RCC 7860 (cell line): ENCODE results near the gene RASSF8.

ENCODE experiments used
- DNase-seq: peaks from one replicate; pipeline ENCODE4 v3.0.0-alpha.2; 2015; ENCODE audit warnings: low spot score
- FAIRE-seq: peaks from 2 replicates; lab custom pipeline; 2012; peaks lifted over from hg19 to GRCh38; lab: Jason Lieb, UNC

RASSF8 gene

DNA sequence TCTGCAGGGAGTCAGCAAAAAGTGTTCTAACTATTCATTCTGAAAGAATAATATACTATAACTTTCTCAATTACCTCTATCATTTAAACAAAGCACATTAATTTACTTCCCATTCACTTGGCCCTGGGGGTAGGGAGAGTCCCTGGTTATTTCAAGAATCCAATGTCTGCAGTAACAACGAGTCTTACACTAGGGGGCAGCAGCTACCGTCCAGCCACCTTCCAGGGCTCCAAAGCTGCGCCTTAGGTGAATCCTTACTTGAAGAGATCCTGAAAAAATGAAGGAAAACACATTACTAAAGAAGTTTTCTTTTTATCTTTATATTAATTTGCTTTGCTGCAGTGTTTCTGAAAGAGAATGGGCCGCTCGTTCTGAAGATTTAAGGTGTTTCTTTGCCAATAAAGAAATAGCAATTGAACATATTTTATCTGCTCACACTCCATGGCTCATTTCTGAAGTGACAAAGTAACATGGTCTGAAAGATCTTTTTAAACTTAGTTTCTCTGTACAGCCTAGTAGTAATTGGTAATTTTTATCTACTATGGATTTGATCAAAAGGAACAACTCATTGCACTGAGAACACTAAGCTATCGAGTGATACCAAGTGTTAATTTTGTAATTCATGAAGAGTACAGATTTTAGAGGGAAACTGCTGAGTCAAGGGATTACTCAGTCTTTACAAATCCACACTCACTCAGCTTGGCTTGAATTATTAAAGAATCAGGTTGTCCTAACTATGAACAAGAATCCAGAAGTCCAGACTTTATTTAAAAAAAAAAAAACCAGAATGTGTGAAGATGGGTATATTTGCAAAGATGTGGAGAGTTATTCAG, 138.8 kb downstream of the RASSF8 start:
- peak; percentile 87 for FAIRE-seq
- peak; percentile 66 for DNase-seq

- FAIRE-seq = no peak
- no peak for DNase-seq
These were observed 142.3 kb downstream of the RASSF8 start for GRCh38 chr12:26100666-26101349.

GRCh38 chr12:26101350-26101734, 142.9 kb downstream of the RASSF8 start:
- FAIRE-seq (no peak), DNase-seq (no peak)

GRCh38 chr12:26101763-26102162, 143.3 kb downstream of the RASSF8 start:
- FAIRE-seq (no peak), DNase-seq (no peak)

DNA sequence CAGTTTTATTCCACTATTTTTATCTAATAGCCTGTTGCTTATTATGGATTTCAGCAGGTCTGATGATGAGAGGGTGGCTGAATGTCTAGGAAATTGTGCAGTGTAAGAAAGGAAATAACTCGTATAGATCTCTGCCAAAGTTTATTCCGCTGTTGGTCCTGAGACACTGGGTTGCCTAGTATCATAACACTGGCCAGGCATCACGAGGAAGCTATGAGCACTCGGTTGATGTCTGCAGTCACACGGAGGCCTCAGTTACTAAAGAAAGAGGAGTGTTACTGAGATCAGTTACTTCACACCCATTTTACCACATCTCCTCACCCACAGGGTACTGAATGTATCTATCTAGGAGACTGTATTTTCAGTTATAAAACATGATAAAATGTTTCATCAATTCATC, 144.5 kb downstream of the RASSF8 start:
- no peak for DNase-seq
- FAIRE-seq = no peak

GRCh38 chr12:26106347-26106746, 147.9 kb downstream of the RASSF8 start:
- no peak for FAIRE-seq

DNA sequence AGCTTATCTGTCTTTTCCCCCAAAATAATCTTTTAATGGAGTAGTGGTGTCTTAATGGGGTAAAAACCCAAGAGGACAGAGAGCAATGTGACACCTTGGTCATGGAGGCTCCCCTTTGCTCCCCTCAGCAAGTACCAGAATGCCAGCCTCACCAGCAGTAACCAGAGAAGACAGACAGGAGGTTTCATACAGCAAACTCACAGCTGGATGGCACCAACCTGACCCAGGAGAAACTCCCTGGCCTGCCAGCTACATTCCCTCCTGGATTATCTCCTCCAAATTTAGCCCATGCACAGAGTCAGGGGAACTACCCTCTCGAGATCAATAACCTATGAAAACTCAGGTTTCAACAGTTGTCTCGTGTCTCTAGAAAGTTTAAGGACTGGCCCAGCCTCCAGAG, 150.4 kb downstream of the RASSF8 start:
- FAIRE-seq (no peak), DNase-seq (no peak)

More at GRCh38 chr12:26106347-26106746, 147.9 kb downstream of the RASSF8 start:
- DNase-seq = no peak

DNA sequence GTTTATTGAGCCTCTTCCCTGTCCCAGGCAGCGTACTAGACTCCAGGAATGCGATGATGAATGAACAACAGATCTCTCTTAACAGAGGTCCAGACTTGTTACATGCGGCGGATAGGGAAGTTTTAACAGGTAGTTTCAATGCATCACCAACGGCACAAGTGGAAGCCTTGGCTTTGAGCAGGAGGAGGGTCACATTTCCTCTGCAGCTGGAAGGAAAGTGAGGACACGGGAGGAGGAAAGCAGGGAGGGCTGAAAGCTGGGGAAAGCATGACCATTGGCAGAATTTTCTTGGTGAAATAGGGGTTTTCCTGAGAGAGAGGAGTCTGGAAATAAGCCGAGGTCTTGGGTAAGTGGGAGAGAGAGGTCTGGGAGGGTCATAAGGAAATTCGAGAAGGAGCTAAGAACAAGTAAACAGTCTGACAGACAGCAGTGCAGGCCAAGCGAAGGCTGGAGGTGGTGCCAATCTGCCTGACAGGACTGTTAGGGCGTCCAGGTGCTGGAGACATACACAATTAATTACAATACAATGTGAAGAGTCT, 150.9 kb downstream of the RASSF8 start:
- DNase-seq (no peak), FAIRE-seq (no peak)

DNA sequence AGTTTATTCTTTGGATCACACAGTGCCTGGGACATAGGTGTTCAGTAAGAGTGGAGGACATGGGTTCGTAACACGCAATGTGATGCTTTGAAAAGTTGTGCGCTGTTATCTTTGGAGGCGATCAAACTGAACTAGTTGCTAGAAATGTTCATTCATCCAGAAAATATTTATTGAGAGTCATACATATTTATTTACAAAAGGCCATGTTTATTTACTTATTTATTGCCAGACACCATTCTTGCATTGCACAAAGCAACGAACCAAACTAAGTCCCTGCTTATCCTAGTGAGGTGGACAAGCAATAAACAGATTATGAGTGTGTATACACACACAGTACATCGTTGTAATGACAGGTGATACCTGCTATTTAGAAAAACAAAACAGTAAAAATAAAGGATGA, 153.8 kb downstream of the RASSF8 start:
- no peak for FAIRE-seq
- no peak for DNase-seq

GRCh38 chr12:26112703-26113147, 154.2 kb downstream of the RASSF8 start:
- no peak for DNase-seq
- no peak for FAIRE-seq

DNA sequence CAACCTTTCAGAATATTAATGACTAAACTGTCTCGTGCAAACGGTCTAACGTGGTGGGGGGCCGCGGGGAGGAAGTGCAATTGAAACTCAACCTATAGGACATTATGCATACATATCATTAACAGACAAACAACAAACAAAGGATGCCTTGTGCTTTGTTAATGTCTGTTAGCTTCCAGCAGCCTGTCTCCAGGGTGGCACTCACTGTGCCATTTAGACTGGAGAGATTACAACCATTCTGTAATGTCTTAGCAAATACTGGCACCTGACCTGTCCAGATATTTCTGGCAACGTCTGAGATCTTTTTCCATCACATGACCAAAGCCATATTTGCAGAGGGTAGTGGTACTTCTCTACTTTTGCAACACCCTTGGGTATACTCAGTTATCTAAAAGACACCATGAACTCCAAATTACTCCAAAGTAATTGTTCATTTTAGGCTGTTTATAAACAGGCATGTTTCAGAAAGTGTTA, 154.7 kb downstream of the RASSF8 start:
- no peak for FAIRE-seq
- DNase-seq = no peak

DNA sequence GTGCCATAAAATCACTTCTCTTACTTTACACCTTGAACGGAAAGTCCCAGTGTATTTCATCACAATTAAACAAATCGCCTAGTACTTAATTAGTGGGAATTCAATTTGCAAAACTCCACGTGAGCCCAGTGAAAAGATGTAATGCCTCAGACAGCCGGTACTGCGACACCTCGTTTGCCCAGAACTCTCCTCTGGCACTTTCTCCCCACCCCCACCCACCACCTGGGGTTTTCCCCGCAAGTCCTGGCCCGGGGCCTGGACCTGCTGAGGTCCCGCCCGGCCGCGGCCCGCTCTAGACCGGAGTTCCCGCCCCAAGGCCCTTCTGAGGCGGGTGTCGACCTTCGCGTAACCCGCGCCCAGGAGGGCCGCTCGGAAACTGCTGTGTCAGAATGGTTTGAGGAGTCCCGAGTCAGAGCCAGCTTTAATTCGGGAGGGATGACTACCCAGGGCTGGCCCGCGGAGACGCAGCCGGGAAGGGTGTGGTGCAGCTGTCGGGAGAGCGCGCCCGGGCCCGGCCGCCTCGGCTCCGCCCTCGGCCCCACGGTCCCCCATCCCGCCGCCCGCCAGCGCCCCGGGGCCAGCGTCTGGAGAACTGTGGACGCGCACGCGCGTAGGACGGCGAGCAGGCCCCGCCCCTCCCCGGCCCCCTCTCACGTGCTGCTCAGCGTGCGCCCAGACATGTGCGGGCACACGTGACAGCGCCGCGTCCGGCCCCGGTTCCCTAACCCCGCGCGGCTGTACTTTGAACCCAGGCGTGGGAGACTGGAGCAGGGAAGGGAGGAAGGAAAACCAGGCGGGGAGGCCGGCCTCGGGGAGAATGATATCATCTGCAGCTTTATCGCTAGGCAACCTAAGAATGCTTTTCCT, 155.6 kb downstream of the RASSF8 start:
- DNase-seq = peak; percentile 93
- peak; percentile 72 for FAIRE-seq

GRCh38 chr12:26114720-26115401, 156.4 kb downstream of the RASSF8 start:
- no peak for FAIRE-seq
- DNase-seq = no peak

DNA sequence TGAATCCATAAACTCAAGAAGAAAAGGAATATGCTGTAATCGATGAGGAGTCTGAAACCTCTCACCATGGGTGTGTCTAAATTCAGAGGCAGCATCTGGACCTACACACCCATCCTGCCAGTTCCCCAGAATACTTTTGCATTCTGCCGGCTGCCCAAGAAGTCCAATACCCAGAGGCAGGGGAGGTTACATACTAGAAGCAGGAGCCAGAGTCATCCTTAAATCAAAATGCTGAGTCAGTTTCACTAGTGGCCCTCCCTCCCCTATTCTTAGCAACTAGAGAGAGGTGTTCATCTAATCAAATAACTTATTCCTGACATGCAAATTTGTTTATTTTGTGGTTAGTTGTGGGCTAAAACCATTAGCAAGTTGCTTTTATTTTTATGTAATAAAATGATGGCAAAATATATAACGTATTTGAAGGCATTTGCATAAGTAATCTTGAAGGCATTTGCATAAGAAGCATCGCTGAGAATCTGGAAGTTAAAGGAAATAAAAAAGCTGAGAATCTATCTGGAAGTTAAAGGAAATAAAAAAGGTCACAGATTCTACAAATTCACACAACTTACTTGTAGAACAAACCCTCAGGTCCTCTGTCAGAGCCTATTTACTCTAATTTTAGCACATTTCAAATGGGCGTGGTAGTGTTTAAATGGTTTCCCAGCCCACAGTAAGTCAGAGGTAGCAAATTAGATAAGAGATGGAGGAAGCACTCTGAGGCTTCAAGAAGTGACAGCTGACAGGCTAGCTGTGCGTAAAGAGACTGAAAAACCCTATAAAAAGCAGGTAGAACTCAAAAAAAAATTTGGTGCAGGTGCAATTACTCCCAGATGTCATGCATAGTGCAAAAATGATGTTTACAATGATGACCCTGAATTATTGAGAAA, 158.6 kb downstream of the RASSF8 start:
- FAIRE-seq (no peak), DNase-seq (no peak)

GRCh38 chr12:26118308-26118707, 159.8 kb downstream of the RASSF8 start:
- DNase-seq (no peak), FAIRE-seq (no peak)

GRCh38 chr12:26119391-26119989, 161.0 kb downstream of the RASSF8 start:
- peak; percentile 66 for FAIRE-seq
- DNase-seq = peak; percentile 65

GRCh38 chr12:26120561-26121274, 162.2 kb downstream of the RASSF8 start:
- DNase-seq = no peak

More at GRCh38 chr12:26120561-26121274, 162.2 kb downstream of the RASSF8 start:
- no peak for FAIRE-seq
